COR-L47 (cell line): ENCODE measurements around the gene XRCC2.
A peak's percentile ranks its signal among the peaks of the same experiment; 100 is the strongest.
"Not testable (repeated sequence)": the region's sequence is repeated elsewhere in the genome, so short reads cannot be mapped to it uniquely, and the experiment has no call there.

ENCODE experiments used
- DNase-seq: peaks from one replicate; lab custom pipeline; 2025; lab: John Stamatoyannopoulos, UW

The XRCC2 gene

DNA sequence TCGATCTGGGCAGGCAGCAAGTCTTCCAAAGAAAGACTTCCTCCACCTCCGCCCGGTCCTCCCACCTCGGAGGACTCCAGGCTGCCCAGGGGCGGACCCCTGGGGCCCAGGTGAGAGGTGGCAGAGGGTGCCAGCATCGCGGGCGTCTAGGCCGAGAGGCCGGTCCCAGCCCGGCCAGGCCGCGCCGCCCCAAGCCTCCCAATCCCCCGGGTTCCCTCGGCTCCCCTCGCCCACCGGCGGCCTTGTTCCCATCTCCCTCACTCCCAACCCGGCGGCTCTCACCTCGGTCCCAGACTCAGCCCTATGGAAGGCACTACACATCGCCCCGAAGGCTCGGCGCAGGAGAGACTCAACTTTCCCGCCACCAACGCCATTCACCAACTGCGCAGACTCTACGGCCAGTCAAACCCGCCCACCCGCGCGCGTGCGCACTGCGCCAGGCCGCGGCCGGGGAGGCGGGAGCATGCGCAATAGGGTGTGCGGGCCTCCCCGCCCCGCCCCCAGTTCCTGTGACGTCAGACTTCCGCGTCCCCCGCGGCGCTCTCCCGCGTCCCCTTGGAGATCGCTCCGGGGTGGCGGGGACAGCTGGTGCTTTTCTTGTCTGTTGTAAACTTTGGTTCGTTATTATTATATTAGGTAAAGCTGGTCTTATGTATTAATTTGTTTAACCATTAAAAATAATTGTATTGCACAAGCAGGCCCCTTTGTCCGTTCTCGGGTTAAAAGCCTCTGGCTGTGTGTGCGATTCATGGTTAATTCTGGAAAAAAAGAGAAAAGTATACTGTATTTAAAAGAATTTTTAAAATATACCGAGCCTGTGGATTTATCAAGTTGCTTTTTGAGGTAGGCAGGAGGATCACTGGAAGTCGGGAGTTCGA lies at the start of gene XRCC2:
Gene XRCC2, minus strand, starts transcription at position 383 of the 878 bp plus-strand sequence. Its CDS starts 62 bp downstream, at position 321.
- DNase-seq, result peak; percentile 93

DNA sequence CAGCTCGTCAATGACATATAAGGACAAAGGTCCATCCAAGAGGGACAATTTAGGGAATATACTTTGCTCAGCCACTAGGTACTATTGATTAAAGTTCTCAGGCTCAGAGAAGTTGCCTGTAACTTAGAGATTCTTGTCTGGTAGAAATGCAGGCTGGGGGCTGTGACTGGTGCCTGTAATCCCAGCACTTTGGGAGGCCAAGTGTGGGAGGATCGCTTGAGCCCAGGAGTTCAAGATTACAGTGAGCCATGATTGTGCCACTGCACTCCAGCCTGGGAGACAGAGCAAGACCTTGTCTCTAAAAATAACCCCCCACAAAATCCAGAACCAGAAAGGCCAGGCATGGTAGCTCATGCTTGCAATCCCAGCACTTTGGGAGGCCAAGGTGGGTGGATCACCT lies 47.4 kb upstream of the XRCC2 start:
- DNase-seq, result no peak

DNA sequence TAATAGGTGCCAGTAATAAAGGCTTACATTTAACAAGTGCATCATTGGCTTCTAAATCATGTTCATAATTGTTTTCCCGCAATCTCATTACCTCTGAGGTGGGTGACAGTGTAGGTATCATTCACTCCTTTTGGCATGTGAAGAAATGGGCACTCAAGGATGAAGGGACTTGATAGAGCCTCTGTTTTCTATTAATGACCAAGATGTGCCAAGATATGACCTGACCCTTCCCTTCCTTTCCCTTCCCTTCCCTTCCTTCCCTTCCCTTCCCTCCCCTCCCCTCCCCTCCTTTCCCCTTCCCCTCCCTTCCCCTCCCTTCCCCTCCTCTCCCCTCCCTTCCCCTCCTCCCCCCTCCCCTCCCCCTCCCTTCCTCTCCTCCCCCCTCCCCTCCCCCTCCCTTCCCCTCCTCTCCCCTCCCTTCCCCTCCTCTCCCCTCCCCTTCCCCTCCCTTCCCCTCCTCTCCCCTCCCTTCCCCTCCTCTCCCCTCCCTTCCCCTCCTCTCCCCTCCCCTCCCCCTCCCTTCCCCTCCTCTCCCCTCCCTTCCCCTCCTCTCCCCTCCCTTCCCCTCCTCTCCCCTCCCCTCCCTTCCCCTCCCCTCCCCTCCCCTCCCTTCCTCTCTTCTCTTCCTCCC lies 36.6 kb upstream of the XRCC2 start:
- DNase-seq, result not testable (repeated sequence)

DNA sequence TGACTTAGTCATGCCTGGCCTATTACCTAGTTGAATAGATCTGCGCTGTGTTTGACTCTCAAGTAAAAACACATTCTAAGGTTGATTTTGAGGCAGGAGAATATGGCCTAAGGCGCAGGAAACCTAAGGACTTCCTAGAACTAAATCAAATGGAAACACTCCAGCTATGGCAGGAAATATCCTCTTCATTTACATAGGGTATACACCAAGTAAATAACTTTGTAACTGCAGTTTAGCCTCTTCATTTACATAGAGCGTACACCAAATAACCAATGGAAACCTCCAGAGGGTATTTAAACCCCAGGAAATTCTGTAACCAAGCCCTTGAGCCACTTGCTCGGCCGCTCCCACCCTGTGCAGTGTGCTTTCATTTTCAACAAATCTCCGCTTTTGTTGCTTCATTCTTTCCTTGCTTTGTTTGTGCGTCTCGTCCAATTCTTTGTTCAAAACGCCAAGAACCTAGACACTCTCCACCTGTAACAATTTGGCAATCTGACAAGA lies 35.6 kb upstream of the XRCC2 start:
- DNase-seq, result no peak

DNA sequence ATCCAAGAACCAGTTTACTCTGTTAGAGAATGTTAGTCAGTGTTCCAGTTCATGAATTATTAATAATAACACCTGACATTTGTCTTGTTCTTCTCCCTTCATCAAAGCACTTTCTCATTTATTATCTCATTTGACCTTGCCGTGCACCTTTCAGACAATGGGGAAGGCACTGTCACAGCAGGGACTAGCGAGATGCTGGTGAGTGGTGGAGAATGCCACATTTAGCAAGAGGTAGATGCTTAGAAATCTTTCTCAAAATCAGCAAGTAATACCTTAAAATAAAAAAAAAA lies 34.2 kb upstream of the XRCC2 start:
- no peak for DNase-seq

DNA sequence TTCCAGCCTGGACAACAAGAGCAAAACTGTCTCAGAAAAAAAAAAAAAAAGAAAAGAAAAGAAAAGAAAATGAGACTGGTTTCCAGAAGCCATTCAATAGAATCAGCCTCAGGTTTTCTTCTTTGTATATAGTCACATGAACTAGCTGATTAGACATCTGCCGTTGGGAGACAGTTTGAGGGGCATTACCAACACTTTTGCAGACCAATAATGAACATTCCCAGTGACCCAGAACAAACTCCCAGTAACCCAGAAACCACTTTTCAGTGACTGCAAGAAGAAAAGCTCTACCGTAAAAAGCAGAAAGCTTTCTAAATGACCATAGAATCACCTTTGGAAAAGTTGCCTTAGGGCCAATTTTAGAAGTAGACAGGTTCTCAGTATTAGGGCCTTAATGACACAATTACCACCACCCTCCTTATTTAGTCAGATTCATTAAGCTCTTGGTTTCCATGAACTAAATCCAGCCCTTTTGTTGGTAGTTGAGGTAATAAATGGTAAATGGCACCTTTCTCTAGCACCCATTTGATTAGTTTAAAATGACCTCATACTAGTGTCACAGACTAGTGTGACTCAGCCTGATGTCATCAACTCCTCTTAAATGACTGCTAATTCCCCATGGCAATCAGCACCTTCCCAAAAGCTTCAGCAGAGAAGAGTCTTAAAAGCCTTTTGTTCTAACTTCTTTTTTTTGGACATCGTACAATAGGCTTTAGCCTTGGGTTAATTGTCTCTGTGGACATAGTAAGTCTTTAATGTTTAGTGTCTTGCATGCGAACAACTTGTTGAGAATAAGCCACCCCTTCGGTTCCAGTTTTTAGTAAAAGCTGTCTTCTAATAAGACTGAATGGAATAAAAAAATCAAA lies 33.6 kb upstream of the XRCC2 start:
- no peak for DNase-seq

DNA sequence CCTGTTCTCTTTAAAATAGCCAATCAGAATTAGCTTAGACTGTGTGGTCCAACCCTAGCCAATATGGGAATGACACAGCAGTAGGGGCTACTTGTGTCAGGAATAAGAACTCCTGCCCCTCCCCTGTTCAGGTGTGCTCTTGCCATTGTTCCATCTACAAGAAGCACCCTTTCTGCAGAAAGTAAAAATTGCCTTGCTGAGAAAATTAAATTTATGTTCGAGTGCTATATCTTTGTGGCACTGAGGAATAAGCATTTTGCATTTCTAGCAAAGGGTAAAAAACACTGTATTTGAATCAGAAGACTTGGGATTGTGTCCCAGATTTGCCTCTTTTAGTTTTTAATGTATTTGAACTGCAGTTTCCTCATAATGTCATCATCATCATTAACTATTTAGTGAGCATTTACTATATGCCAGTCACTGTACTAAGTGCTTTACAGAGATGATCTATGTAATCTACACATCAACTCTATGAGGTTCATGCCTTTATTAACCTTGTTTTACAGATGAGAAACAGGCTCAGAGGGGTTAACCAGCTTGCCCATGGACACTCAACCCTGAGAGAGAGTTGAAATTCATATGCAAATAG lies 28.9 kb upstream of the XRCC2 start:
- no peak for DNase-seq

DNA sequence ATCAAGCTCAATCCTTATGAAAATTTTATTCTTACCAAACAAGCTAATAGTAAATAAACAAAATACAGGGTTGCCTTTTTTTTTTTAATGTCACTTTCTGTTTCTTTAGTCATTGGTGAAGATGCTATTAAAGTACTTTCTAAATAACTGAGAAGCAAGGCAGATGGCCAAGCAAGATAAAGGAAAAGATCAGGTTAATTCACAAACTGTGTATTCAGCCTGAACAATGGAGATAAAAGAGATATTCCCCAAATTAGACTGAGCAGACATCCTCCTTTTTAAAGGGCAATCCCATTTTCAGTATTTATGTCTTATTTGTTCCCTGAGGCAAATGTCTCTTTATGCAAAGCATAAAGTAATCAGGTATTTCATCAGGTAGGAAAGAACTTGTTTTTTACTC lies 23.1 kb upstream of the XRCC2 start:
- peak; percentile 14 for DNase-seq

DNA sequence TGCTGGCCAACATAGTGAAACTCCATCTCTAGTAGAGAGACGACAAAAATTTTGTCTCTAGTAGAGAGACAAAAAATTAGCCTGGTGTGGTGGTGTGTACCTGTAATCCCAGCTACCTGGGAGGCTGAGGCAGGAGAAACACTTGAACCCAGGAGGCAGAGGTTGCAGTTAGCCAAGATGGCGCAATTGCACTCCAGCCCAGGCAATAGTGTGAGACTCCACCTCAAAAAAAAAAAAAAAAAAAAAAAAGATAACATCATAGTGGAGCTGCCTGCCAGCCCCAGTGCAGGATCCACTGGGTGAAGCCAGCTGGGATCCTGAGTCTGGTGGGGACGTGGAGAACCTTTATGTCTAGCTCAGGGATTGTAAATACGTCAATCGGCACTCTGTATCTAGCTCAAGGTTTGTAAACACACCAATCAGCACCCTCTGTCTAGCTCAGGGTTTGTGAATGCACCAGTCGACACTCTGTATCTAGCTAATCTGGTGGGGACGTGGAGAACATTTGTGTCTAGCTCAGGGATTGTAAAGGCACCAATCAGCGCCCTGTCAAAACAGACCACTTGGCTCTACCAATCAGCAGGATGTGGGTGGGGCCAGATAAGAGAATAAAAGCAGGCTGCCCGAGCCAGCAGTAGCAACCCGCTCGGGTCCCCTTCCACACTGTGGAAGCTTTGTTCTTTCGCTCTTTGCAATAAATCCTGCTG lies 21.5 kb upstream of the XRCC2 start:
- not testable (repeated sequence) for DNase-seq

DNA sequence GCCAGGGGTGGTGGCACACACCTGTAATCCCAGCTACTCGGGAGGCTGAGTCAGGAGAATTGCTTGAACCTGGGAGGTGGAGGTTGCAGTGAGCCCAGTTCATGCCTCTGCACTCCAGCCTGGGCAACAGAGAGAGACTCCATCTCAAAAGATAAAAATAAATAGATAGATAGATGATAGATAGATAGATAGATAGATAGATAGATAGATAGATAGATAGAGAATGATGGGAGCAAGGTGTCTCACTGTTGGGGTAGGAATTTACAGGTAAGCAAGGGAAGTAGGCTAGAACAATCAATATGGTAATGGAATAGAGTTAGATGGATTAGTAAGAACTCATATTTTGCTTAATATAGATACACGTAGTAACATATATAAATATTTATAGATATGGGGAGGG lies 16.3 kb upstream of the XRCC2 start:
- DNase-seq, result not testable (repeated sequence)

DNA sequence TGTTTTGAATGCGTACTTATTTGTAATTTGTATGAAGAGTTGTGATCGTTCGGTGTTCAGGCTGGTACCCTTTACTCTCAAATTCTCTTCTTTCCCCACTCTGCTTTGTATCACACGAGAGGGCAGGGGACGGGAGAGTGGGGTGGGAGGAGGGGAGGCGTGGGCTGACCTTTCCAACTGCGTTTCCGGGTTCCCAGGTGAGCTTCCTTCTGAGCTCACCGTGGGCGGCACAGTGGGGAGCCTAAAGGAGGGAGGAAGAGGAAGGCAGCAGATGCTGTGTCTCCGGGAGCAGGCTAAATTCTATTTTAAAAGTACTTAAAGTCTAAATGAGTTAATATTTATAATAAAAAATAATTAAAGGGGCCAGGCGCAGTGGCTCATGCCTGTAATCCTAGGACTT lies 7.4 kb upstream of the XRCC2 start:
- DNase-seq, result peak; percentile 6

DNA sequence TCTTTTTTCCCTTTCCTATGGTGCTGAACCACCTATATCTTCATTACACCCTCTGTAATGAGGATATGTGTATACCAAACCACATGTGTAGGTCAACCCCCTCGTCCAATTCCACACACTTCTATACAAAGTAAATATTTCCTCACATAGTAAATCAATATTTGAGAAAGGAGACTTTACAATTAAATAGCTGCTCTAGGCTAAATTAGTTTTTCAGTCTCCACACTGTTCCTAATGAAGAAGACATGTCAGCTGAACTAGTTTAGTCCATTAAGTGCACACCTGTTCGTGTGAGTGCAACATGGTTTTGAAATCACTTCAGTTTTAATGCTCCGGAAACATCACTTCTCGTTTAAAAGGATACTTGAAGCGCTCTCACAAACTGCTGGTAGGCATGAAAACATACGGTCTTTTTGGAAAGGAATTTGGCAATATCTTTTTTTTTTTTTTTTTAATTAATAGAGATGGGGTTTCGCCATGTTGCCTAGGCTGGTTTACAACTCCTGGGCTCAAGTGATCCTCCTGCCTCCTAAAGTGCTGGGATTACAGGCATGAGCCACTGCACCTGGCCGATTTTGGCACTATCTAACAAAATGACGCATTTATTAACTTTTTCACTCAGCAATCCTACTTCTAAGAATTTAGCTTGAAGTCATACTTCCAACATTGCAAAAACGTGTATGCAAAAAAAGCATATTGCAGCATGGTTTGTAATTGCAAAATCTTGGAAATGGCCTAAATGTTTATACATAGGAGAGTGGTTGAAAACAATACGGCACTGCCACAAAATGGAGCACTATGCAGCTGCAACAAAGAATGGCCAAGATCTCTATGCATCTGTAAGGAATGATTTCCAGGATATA lies 2.1 kb upstream of the XRCC2 start:
- DNase-seq, result peak; percentile 48

DNA sequence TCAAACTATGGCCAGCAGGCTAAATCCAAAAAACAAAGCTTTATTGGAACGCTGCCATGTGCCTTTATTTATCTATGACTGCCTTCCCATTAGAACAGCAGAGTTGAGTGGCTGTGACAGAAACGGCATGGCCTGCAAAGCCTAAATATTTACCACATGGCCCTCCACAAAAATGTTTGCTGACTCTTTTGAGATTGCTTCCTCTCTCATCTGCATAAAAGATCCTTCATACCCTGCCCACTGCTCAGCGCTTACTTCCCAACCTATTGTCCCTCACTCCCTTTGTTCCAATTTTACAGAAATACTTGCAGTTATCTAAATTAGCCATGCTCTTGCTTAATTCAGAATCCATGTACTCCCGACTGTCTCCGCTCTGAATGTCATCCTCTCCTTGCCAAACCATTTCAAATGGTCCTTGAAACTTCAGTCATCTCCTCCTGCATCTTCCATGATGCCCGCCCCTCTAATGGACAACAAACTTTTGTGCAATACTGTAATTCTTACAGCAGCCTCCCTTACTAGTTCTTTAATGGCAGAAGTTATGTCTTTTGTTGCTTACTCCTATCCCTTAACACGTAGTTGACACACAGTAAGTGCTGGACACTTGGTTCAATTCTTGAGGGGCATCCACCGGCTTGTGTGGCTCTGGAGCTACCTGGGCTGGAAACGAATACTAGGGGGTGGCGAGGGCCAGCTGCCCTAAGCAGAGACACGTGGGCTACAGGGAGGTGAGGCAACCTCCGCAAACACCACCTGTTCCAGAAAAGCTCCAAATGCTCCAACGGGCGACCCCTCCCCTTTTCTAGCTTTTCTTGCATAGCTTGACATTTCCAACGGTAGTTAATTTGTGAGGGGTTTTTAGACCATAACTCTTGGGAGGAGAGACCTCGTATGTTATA lies 832 bp downstream of the XRCC2 start:
- DNase-seq, result peak; percentile 82

DNA sequence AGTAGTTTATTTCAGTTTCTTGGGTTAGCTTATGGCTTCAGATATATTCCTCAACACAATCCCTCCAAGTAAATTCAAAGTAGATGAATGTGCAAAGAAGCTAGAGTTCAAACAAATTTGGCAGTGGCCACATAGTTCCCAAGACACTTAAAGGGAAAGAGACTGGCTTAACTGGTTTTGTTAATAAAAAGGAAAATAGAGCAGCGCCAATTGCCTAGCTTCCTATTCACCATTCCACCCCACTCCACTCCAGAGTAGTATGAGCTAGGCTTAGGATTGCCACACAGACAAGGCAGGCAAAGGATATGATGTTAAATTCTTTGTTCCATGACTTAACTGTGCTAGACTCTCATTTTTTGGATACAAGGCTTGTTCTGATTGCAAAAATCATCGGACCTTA lies 2.0 kb downstream of the XRCC2 start:
- no peak for DNase-seq

DNA sequence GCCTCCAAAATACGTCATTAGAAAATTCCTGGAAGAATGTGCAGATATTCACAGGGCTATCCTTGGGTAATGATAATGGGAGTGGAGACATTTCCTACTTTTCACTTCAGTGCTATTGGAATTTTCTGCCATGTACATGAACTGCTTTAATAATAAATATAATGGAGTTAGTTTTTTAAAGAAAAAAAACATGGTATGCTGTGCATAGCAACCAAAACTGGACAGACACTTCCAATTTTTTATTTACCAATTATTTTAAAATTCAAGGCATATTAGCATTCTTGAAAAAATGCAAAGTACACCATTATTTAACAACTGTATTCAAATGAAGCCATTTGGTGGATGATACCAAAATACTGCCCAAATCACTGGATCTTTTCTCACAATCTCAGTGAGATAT lies 3.3 kb downstream of the XRCC2 start:
- DNase-seq, result no peak

DNA sequence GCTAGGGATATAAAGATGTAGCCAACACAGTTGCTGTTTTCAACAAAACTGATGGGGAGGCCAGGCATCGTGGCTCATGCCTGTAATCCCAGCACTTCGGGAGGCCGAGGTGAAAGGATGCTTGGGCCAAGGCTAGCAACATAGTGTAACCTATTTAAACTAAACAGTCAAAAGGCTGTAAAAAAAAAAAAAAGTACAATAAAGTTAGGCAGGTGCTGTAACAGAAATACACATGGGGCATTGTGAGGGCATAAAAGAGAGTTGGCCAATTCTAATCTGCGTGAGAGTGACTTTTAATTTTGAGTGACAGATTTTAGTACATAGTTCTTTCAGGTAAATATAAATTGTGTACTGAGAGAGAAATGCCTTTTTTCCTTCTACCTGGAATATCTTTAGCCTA lies 6.2 kb downstream of the XRCC2 start:
- no peak for DNase-seq

DNA sequence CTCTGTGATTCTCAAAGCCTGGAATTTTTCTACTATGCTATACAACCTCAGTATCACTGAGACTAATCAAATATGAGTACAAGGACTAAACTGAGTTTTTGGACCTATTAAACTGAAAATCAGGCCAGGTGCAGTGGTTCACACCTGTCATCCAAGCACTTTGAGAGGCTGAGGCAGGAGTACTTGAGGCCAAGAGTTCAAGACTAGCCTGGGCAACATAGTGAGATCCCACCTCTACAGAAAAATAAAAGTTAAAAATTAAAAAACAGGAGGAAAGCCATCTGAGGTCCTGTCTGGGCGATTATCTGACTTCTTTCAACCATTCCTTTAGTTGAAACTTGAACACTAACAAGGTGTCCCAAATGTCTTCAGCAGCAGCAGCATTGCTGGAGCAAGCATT lies 7.0 kb downstream of the XRCC2 start:
- DNase-seq, result no peak

DNA sequence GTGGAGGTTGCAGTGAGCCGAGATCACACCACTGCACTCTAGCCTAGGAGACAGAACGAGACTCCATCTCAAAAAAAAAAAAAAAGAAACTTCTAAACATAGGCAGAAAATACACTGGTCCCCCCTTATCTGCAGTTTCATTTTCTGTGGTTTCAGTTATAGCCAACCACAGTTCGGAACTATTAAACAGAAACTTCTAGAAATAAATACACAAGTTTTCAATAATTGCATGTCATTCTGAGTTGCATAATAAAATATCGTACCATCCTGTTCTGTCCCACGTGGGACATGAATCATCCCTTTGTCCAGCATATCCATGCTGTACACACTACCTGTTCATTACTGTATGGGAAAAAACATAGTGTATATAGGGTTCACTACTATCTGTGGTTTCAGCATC lies 8.0 kb downstream of the XRCC2 start:
- DNase-seq, result no peak

DNA sequence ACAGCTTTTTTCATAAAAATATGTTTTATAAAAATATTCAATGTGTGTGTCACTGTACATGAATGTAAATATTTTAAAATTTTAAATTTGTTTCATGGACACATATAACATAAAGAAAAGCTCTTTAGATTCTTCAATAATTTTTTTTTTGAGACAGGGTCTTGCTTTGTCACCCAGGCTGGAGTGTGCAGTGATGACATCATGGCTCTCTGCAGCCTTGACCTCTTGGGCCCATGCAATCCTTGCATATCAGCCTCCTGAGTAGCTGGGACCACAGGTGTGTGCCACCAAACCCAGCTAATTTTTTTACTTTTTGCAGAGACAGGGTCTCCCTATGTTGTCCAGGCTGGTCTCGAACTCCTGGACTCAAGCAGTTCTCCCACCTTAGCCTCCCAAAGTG lies 9.9 kb downstream of the XRCC2 start:
- DNase-seq, result no peak

DNA sequence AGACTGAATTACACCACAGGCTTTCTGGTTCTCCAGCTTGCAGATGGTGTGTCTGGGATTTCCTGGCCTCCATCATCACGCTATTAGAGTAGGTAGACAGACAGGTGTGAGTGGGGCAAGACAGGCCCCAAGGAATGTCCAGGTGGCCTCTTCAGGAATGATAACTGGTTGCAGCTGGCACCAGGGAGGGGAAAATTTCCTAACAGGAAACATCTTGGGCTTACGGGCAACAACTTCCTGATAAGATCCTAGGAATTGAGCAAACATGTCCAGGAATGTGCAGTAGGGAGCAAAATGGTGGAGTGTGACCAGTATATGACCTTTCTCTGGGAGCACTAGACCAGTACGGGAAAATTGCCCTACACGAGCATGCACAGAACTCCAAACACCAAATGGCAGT lies 11.3 kb downstream of the XRCC2 start:
- no peak for DNase-seq
